HEK293 (cell line): ENCODE results near the gene WNK4.

Experiments used
- CTCF ChIA-PET: fragments of 350-600 bp; formaldehyde crosslinking; extraction: SDS; loops from one replicate; lab custom pipeline; 2021; ENCODE audit warnings: antibody characterized with exemption; lab: Yijun Ruan, JAX
- POLR2A ChIA-PET: fragments of 300-600 bp; formaldehyde crosslinking; extraction: SDS; loops from one replicate; lab custom pipeline; 2020; ENCODE audit warnings: antibody characterized with exemption, inconsistent platforms; lab: Yijun Ruan, JAX
- H3K27ac ChIP-seq: fragments of 200-500 bp; sonication (Bioruptor generic); 2 replicates; pipeline ENCODE4 v1.5.1; 2014; ENCODE audit warnings: low read depth, low read length, control low read depth, inconsistent platforms; ENCODE audit errors: extremely low read depth
- H3K36me3 ChIP-seq, 2 experiments: fragments of 200-500 bp in 1 of 2; sonication (Bioruptor generic) in 1 of 2; 1 replicate in 1 of 2; 2 replicates in 1 of 2; pipeline ENCODE4 v1.5.1; 2014 to 2017; ENCODE audit warnings: inconsistent platforms in 2 of 2, low read length in 2 of 2; ENCODE audit not compliant: control insufficient read depth in 2 of 2, insufficient read depth in 1 of 2
- H3K4me1 ChIP-seq: fragments of 200-500 bp; sonication (Bioruptor generic); 2 replicates; pipeline ENCODE4 v1.5.1; 2014; ENCODE audit warnings: mild to moderate bottlenecking, low read length, inconsistent platforms; ENCODE audit not compliant: control insufficient read depth, insufficient read depth
- H3K4me3 ChIP-seq: 2 replicates; pipeline ENCODE4 v1.5.1; 2011; ENCODE audit warnings: low read depth, mild to moderate bottlenecking, control low read depth, low read length, moderate library complexity
- H3K9me3 ChIP-seq: fragments of 200-500 bp; sonication (Bioruptor generic); 2 replicates; pipeline ENCODE4 v1.5.1; 2014; ENCODE audit warnings: low read depth, low read length, inconsistent platforms; ENCODE audit not compliant: control insufficient read depth, insufficient read depth
- FEZF1 ChIP-seq: fragments of 450-650 bp; formaldehyde crosslinking; IDR thresholded peaks from 2 replicates; pipeline ENCODE4 v1.5.1; 2016; ENCODE audit warnings: missing biosample characterization, missing genetic modification characterization
- KLF10 ChIP-seq: fragments of 450-650 bp; IDR thresholded peaks from 2 replicates; pipeline ENCODE4 v1.5.1; 2018; ENCODE audit warnings: missing biosample characterization, mild to moderate bottlenecking, missing genetic modification characterization
- PRDM2 ChIP-seq: fragments of 450-650 bp; formaldehyde crosslinking; IDR thresholded peaks from 2 replicates; pipeline ENCODE4 v1.5.1; 2016; ENCODE audit warnings: missing biosample characterization, missing genetic modification characterization, borderline replicate concordance
- SETDB1 ChIP-seq: IDR thresholded peaks from one replicate; pipeline ENCODE4 v1.6.1; 2017; ENCODE audit warnings: mild to moderate bottlenecking, low read length, moderate library complexity, mixed read lengths; ENCODE audit not compliant: insufficient read length
- ZBTB10 ChIP-seq: fragments of 450-650 bp; formaldehyde crosslinking; IDR thresholded peaks from 2 replicates; pipeline ENCODE4 v1.5.1; 2016; ENCODE audit warnings: missing biosample characterization, missing genetic modification characterization
- ZBTB17 ChIP-seq: fragments of 450-650 bp; formaldehyde crosslinking; IDR thresholded peaks from 2 replicates; pipeline ENCODE4 v1.5.1; 2016; ENCODE audit warnings: missing biosample characterization, missing genetic modification characterization
- ZBTB21 ChIP-seq: fragments of 450-650 bp; formaldehyde crosslinking; IDR thresholded peaks from 2 replicates; pipeline ENCODE4 v1.5.1; 2017; ENCODE audit warnings: missing biosample characterization, missing genetic modification characterization
- ZNF114 ChIP-seq: fragments of 450-650 bp; formaldehyde crosslinking; IDR thresholded peaks from 2 replicates; pipeline ENCODE4 v1.5.0; 2017; ENCODE audit warnings: missing biosample characterization, missing genetic modification characterization
- ZNF133 ChIP-seq: fragments of 450-650 bp; formaldehyde crosslinking; IDR thresholded peaks from 2 replicates; pipeline ENCODE4 v1.5.1; 2016; ENCODE audit warnings: missing biosample characterization, missing genetic modification characterization
- ZNF138 ChIP-seq: fragments of 450-650 bp; formaldehyde crosslinking; IDR thresholded peaks from 2 replicates; pipeline ENCODE4 v1.5.1; 2016; ENCODE audit warnings: missing biosample characterization, missing genetic modification characterization, borderline replicate concordance
- ZNF211 ChIP-seq: fragments of 450-650 bp; formaldehyde crosslinking; IDR thresholded peaks from 2 replicates; pipeline ENCODE4 v1.5.1; 2016; ENCODE audit warnings: low read depth, missing biosample characterization, missing genetic modification characterization
- ZNF274 ChIP-seq, 2 experiments: fragments of 200-500 bp in 1 of 2; fragments of 450-650 bp in 1 of 2; sonication (Bioruptor generic) in 1 of 2; formaldehyde crosslinking in 1 of 2; IDR thresholded peaks; 2 replicates each; pipeline versions ENCODE4 v1.5.1 to v1.6.1; 2014 to 2016; ENCODE audit warnings: borderline replicate concordance in 1 of 2, inconsistent platforms in 1 of 2, low read length in 1 of 2, missing biosample characterization in 1 of 2, missing genetic modification characterization in 1 of 2
- ZNF37A ChIP-seq: fragments of 450-650 bp; IDR thresholded peaks from 2 replicates; pipeline ENCODE4 v1.5.1; 2018; ENCODE audit warnings: missing biosample characterization, missing genetic modification characterization
- ZNF449 ChIP-seq: fragments of 450-650 bp; formaldehyde crosslinking; IDR thresholded peaks from 2 replicates; pipeline ENCODE4 v1.5.1; 2017; ENCODE audit warnings: missing biosample characterization, mild to moderate bottlenecking, missing genetic modification characterization, moderate library complexity
- ZNF521 ChIP-seq: fragments of 450-650 bp; formaldehyde crosslinking; IDR thresholded peaks from 2 replicates; pipeline ENCODE4 v1.5.1; 2017; ENCODE audit warnings: missing biosample characterization, mild to moderate bottlenecking, missing genetic modification characterization
- ZNF529 ChIP-seq: fragments of 450-650 bp; formaldehyde crosslinking; IDR thresholded peaks from 2 replicates; pipeline ENCODE4 v1.5.1; 2017; ENCODE audit warnings: missing genetic modification characterization, missing biosample characterization; ENCODE audit not compliant: insufficient replicate concordance
- ZNF555 ChIP-seq: fragments of 450-650 bp; formaldehyde crosslinking; conservative IDR thresholded peaks from 2 replicates; pipeline ENCODE4 v1.5.1; 2017; ENCODE audit warnings: missing biosample characterization, mild to moderate bottlenecking, missing genetic modification characterization, inconsistent platforms
- ZNF639 ChIP-seq: fragments of 450-650 bp; formaldehyde crosslinking; IDR thresholded peaks from 2 replicates; pipeline ENCODE4 v1.5.1; 2016; ENCODE audit warnings: missing biosample characterization, missing genetic modification characterization
- ZSCAN30 ChIP-seq: fragments of 450-650 bp; IDR thresholded peaks from 2 replicates; pipeline ENCODE4 v1.5.1; 2018; ENCODE audit warnings: missing biosample characterization, mild to moderate bottlenecking, missing genetic modification characterization, moderate library complexity

Gene WNK4

GRCh38 chr17:42814633-42815399, 34.4 kb downstream of the WNK4 start (continued):
- TF ChIP-seq SETDB1 (no peak), ZNF274 (IDR thresholded peaks at IDR 0.05; ENCODE audit: low read length) (no peak), ZNF274 (tag by site-specific recombination; IDR thresholded peaks at IDR 0.05; ENCODE audit: borderline replicate concordance) (no peak), ZNF138 (tag by site-specific recombination) (no peak), FEZF1 (tag by site-specific recombination) (peak; percentile 44; the same call in 1 of the 2 replicates), ZBTB21 (peak; percentile 78), KLF10 (tag by site-specific recombination) (no peak), ZNF639 (tag by site-specific recombination) (no peak), ZNF449 (tag by site-specific recombination) (no peak), ZNF211 (tag by site-specific recombination) (no peak)

GRCh38 chr17:42817866-42818265, 37.5 kb downstream of the WNK4 start:
- no peak overlapping the region for H3K27ac ChIP-seq
- H3K9me3 ChIP-seq: no peaks in the 10 kb centered on the region
- peaks cover 89 to 97% of the 10 kb centered on the region in 2 experiments for H3K36me3 ChIP-seq
- H3K4me1 ChIP-seq: no peaks in the 10 kb centered on the region; the same call in 1 of the 2 replicates
- no peak overlapping the region for H3K4me3 ChIP-seq
- ChIA-PET POLR2A (interaction anchor here (0.6 to 1.2 kb wide), 3 partner anchors 15 to 180 kb away, joined by 3 to 4 read pairs (median 3); partner anchors contain the start of gene RPL27), CTCF (interaction anchor here (0.7 to 8.2 kb wide), 8 partner anchors 7 to 349 kb away, joined by 3 to 46 read pairs (median 4); partner anchors contain the start of genes CNTD1 and COA3)
- TF ChIP-seq ZNF521 (tag by site-specific recombination) (no peak), ZNF133 (tag by site-specific recombination) (no peak), ZBTB17 (tag by site-specific recombination) (no peak), ZBTB10 (tag by site-specific recombination) (no peak)

- TF ChIP-seq ZNF37A (tag by site-specific recombination): no peak
- no peak for TF ChIP-seq ZNF555 (tag by site-specific recombination)
- no peak for TF ChIP-seq ZSCAN30 (tag by site-specific recombination)
- TF ChIP-seq PRDM2 (tag by site-specific recombination): no peak
- no peak for TF ChIP-seq ZNF529
- no peak for TF ChIP-seq ZNF114
- TF ChIP-seq, all 188 proteins: peak for 0
- ChIA-PET POLR2A (interaction anchor here (1.2 to 2.0 kb wide), 2 partner anchors 15 to 180 kb away, joined by 3 to 9 read pairs; partner anchors contain the start of genes PSME3 and RPL27), CTCF (interaction anchor here (0.7 to 8.2 kb wide), 11 partner anchors 8 to 354 kb away, joined by 3 to 46 read pairs (median 4); partner anchors contain the start of genes CNTD1 and COA3)
- no peaks in the 10 kb centered on the region for H3K9me3 ChIP-seq
- H3K4me3 ChIP-seq: no peak overlapping the region
- no peak overlapping the region for H3K27ac ChIP-seq
- H3K36me3 ChIP-seq: peaks cover 84 to 93% of the 10 kb centered on the region in 2 experiments
- H3K4me1 ChIP-seq: peaks cover 3% of the 10 kb centered on the region; the same call in 1 of the 2 replicates
These were observed 38.0 kb downstream of the WNK4 start for GRCh38 chr17:42818379-42818778.
